Parathyroid adenoma (tissue), 2 donors: ENCODE results near the gene WDR26.

Experiments used
- H2AFZ ChIP-seq: fragments of 300-600 bp; sonication (generic); one replicate; pipeline ENCODE4 v1.7.0; 2017; ENCODE audit warnings: antibody characterized with exemption, mild to moderate bottlenecking
- H3K27ac ChIP-seq: fragments of 300-600 bp; sonication (generic); one replicate; pipeline ENCODE4 v1.7.0; 2017
- H3K27me3 ChIP-seq: fragments of 300-600 bp; sonication (generic); one replicate; pipeline ENCODE4 v1.7.0; 2017; ENCODE audit warnings: low read length; ENCODE audit not compliant: control insufficient read depth, insufficient read depth
- H3K36me3 ChIP-seq: fragments of 300-600 bp; sonication (generic); one replicate; pipeline ENCODE4 v1.7.0; 2017; ENCODE audit warnings: low read length; ENCODE audit not compliant: control insufficient read depth, insufficient read depth
- H3K4me1 ChIP-seq: fragments of 300-600 bp; sonication (generic); one replicate; pipeline ENCODE4 v1.7.0; 2017; ENCODE audit warnings: control low read depth
- H3K4me2 ChIP-seq: fragments of 300-600 bp; sonication (generic); one replicate; pipeline ENCODE4 v1.7.0; 2017; ENCODE audit warnings: low read length
- H3K4me3 ChIP-seq: fragments of 300-600 bp; sonication (generic); one replicate; pipeline ENCODE4 v1.7.0; 2017; ENCODE audit warnings: low read depth, low read length
- H3K79me2 ChIP-seq: fragments of 300-600 bp; sonication (generic); one replicate; pipeline ENCODE4 v1.7.0; 2017; ENCODE audit warnings: control low read depth
- H3K9ac ChIP-seq: fragments of 300-600 bp; sonication (generic); one replicate; pipeline ENCODE4 v1.7.0; 2017; ENCODE audit warnings: mild to moderate bottlenecking
- H3K9me3 ChIP-seq: fragments of 300-600 bp; sonication (generic); one replicate; pipeline ENCODE4 v1.7.0; 2017; ENCODE audit warnings: low read length; ENCODE audit not compliant: control insufficient read depth
- TF ChIP-seq, protein P1 (sequence below): fragments of 300-600 bp; sonication (generic); IDR thresholded peaks from one replicate; pipeline ENCODE4 v1.7.0; 2017; ENCODE audit warnings: antibody characterized with exemption, mild to moderate bottlenecking
- donor health status: primary hyperparathyroidism.

The WDR26 gene

GRCh38 chr1:224368409-224368808, 66.2 kb downstream of the WDR26 start:
- Histone ChIP-seq H3K4me3 (no peak overlapping the region), H3K27me3 (no peaks in the 10 kb centered on the region), H3K4me1 (no peaks in the 10 kb centered on the region), H2AFZ (no peak overlapping the region), H3K9me3 (no peaks in the 10 kb centered on the region), H3K36me3 (no peaks in the 10 kb centered on the region), H3K79me2 (peaks cover 6% of the 10 kb centered on the region), H3K9ac (no peak overlapping the region), H3K27ac (no peak overlapping the region), H3K4me2 (no peak overlapping the region)
- TF ChIP-seq, protein P1, sequence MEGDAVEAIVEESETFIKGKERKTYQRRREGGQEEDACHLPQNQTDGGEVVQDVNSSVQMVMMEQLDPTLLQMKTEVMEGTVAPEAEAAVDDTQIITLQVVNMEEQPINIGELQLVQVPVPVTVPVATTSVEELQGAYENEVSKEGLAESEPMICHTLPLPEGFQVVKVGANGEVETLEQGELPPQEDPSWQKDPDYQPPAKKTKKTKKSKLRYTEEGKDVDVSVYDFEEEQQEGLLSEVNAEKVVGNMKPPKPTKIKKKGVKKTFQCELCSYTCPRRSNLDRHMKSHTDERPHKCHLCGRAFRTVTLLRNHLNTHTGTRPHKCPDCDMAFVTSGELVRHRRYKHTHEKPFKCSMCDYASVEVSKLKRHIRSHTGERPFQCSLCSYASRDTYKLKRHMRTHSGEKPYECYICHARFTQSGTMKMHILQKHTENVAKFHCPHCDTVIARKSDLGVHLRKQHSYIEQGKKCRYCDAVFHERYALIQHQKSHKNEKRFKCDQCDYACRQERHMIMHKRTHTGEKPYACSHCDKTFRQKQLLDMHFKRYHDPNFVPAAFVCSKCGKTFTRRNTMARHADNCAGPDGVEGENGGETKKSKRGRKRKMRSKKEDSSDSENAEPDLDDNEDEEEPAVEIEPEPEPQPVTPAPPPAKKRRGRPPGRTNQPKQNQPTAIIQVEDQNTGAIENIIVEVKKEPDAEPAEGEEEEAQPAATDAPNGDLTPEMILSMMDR: no peak

DNA sequence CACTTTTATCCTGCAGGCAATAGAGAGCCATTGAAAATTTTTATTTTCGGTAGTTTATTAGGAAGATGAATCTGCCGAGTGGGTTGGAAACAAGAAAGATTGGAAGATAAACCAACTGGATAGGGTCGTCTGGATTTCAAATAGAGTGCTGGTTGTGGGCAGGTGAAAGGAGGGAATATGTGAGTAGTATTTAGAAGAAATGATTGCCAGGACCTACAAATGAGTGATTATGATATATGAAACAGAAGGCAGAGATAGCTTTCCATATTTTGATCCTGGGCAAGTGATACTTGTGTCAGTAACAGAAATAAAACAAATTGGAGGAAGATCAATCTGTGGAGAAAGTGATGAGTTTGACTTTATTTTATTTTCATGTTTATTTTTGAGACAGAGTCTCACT, 75.4 kb downstream of the WDR26 start:
- H2AFZ ChIP-seq: no peak overlapping the region
- no peak overlapping the region for H3K27ac ChIP-seq
- H3K27me3 ChIP-seq: no peaks in the 10 kb centered on the region
- H3K79me2 ChIP-seq: peaks cover 12% of the 10 kb centered on the region
- TF ChIP-seq, protein P1: no peak
- H3K9ac ChIP-seq: no peak overlapping the region
- no peaks in the 10 kb centered on the region for H3K4me1 ChIP-seq
- no peaks in the 10 kb centered on the region for H3K36me3 ChIP-seq
- H3K4me3 ChIP-seq: no peak overlapping the region
- H3K9me3 ChIP-seq: no peaks in the 10 kb centered on the region
- no peak overlapping the region for H3K4me2 ChIP-seq

- H3K4me1 ChIP-seq: no peaks in the 10 kb centered on the region
- no peaks in the 10 kb centered on the region for H3K9me3 ChIP-seq
- H3K27me3 ChIP-seq: no peaks in the 10 kb centered on the region
- no peak overlapping the region for H3K27ac ChIP-seq
- H3K4me2 ChIP-seq: no peak overlapping the region
- no peaks in the 10 kb centered on the region for H3K36me3 ChIP-seq
- H2AFZ ChIP-seq: no peak overlapping the region
- peak overlapping the region; percentile 78 for H3K4me3 ChIP-seq
- TF ChIP-seq, protein P1: no peak
- H3K79me2 ChIP-seq: peaks cover 9% of the 10 kb centered on the region
- no peak overlapping the region for H3K9ac ChIP-seq
These were observed 76.4 kb downstream of the WDR26 start for GRCh38 chr1:224358237-224358636.

DNA sequence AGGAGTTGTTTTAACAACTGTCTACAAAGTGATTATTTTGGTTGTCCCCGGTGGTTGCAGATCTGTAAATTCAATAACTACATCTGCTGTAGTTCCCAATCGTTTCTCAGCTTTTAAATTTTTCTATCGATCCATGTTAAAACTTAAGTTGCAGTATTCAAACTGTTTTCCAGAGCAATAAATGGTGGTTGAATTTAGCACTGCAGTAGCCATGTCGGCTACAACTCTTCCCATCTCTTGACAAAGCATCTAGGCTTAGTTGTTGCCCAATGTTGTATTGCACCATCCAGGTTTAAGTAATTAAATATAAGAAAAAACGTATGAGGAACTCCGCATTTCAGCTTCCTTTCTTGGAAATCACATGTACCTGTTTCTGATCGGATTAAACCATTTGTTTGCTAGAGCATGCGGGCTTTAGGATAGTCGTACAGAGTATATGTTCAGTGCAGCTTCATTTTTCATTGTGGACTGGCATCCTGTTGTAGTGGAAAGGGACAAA, 76.9 kb downstream of the WDR26 start:
- peak overlapping the region; percentile 78 for H3K4me3 ChIP-seq
- H3K9me3 ChIP-seq: no peaks in the 10 kb centered on the region
- H3K27ac ChIP-seq: no peak overlapping the region
- TF ChIP-seq, protein P1: no peak
- H3K4me1 ChIP-seq: no peaks in the 10 kb centered on the region
- peaks cover 7% of the 10 kb centered on the region for H3K79me2 ChIP-seq
- H3K27me3 ChIP-seq: no peaks in the 10 kb centered on the region
- peak overlapping the region; percentile 63 for H3K4me2 ChIP-seq
- H3K9ac ChIP-seq: no peak overlapping the region
- no peaks in the 10 kb centered on the region for H3K36me3 ChIP-seq
- H2AFZ ChIP-seq: peak overlapping the region; percentile 75
